HG02763 (cell line): Measurements from ENCODE around the gene ANTKMT.
"Not testable (repeated sequence)": the region's sequence is repeated elsewhere in the genome, so short reads cannot be mapped to it uniquely, and the experiment has no call there.

ENCODE experiments used
- ATAC-seq: cut with Tn5 transposase; IDR thresholded peaks from one replicate; pipeline ENCODE4 v1.9.1; 2021; ENCODE audit warnings: mild to moderate bottlenecking, moderate library complexity; ENCODE audit not compliant: unreplicated experiment

Gene ANTKMT

GRCh38 chr16:712740-713250 lies 8.2 kb upstream of the ANTKMT start:
- not testable (repeated sequence) for ATAC-seq

DNA sequence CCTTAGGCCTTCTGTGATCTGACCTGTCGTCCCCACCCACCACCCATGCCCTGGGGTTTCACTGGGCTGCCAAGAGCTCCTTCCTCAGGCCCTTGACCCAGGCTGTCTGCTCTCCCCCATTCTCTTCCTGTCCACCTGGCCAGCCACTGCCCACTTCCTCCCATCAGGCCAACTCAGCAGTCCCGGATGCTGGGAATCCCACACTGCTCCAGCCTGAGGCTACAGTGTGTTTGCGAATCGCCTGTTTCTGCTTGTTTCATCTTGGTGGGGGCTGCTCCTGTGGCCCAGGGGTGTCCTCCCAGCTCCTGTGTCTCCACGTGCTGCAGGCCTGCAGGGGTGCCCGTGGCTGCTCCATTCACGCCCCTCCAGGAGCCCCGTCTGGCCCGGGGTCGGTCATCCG lies 6.9 kb upstream of the ANTKMT start:
- no peak for ATAC-seq

- peak; percentile 68 for ATAC-seq
Observed at GRCh38 chr16:714558-715476, 6.1 kb upstream of the ANTKMT start, which contains the start of gene METRN. TSS of gene METRN (plus strand) at chr16:715118. CDS start at chr16:715290, 172 bp downstream.

- ATAC-seq = peak; percentile 11
Observed at GRCh38 chr16:715477-716199, 5.3 kb upstream of the ANTKMT start.

GRCh38 chr16:716200-716568 lies 4.8 kb upstream of the ANTKMT start:
- no peak for ATAC-seq

- ATAC-seq = no peak
Observed at GRCh38 chr16:716768-717325, 4.1 kb upstream of the ANTKMT start.

- ATAC-seq = no peak
Observed at GRCh38 chr16:717450-718245, 3.3 kb upstream of the ANTKMT start.

- ATAC-seq = no peak
Observed at GRCh38 chr16:718389-718788, 2.6 kb upstream of the ANTKMT start.

DNA sequence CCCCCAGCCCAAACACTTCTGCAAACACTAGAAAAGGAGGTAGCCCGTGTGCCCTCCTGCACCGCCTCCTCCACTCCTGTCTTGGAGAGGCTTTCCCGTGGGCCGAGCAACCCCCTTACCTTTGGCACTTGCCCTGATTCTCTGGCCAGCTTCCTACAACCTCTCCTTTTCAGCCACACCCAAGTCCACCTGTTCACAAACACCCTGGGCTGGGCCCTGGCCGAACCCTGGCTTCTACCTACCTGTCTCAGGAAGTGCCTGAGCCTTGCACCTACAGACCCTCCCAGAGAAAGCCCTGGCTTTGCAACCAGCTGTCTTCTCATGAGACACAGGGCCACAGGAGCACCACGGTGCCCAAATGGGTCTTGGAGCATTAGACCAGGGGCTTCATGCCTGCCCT lies 2.0 kb upstream of the ANTKMT start:
- no peak for ATAC-seq

DNA sequence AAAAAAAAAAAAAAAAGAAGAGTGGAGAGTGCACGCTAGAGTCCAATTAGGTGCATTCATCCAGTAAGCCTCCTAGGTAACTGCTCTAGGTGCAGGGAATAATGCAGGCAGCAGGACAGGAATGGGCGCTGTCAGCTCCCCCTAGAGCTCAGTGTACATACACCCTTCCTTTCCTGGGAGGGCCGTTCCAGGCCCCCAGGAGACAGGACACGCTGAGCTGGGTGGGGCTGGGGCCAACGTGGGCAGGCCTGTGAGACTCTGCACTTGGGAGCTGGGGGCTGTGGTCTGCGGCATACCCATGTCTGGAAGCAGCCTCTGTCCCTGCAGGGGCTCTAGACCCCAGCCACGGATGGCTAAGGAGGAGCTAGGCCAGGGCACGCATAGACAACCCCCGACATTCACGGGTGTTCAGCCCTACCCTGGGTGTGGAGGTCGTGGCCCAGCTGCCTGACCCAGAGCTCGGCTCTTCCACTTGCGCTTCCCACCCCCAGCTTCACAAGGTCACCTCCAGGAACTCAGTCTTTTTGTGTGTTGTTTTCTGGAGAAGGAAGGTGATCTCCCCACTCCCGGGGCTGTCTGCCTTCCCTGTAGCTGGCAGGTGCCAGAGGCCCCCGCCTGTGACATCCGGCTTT lies 1.0 kb upstream of the ANTKMT start:
- ATAC-seq = no peak

- peak; percentile 17 for ATAC-seq
Observed at GRCh38 chr16:720447-720989, 428 bp upstream of the ANTKMT start.

GRCh38 chr16:721765-722540 lies 1.0 kb downstream of the ANTKMT start:
- no peak for ATAC-seq

DNA sequence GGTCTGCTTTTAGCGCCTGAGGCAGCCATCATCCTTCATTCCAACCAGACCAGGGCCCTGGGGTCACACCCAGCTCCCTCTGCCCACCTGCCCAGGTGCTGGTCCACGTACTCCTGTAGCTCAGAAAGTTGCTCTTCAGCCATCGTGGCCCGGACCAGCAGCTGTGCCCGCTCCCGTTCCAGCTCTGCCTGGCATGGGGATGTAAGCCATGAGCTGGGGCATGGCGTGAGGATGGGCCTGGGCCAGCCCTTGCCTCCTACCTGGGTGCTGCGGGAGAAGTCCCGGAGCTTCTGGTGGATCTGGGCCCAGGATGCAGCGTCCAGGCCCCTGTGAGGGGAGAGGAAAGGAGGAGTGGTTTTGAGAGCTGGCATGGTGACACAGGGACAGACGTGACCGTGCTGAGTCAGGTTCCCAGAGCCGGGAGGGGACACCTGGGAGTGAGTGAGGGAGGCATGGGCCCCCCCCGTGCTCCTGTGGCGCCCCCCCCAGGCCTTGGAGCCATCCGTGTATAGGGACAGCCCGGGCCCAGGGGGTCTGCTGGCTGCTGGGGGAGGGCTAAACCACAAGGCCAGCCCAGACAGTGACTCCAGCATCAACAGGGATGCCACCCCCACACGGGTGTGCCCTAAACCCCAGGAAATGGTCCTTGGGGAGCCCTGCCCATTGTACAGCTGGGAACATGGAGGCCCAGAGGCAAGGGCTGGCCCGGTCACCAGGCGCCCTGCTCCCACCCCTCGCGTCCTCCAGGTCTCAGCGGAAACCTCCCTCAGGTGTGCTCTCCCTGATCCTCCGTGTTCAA lies 2.1 kb downstream of the ANTKMT start:
- no peak for ATAC-seq

- ATAC-seq = no peak
Observed at GRCh38 chr16:723695-724094, 2.7 kb downstream of the ANTKMT start.

DNA sequence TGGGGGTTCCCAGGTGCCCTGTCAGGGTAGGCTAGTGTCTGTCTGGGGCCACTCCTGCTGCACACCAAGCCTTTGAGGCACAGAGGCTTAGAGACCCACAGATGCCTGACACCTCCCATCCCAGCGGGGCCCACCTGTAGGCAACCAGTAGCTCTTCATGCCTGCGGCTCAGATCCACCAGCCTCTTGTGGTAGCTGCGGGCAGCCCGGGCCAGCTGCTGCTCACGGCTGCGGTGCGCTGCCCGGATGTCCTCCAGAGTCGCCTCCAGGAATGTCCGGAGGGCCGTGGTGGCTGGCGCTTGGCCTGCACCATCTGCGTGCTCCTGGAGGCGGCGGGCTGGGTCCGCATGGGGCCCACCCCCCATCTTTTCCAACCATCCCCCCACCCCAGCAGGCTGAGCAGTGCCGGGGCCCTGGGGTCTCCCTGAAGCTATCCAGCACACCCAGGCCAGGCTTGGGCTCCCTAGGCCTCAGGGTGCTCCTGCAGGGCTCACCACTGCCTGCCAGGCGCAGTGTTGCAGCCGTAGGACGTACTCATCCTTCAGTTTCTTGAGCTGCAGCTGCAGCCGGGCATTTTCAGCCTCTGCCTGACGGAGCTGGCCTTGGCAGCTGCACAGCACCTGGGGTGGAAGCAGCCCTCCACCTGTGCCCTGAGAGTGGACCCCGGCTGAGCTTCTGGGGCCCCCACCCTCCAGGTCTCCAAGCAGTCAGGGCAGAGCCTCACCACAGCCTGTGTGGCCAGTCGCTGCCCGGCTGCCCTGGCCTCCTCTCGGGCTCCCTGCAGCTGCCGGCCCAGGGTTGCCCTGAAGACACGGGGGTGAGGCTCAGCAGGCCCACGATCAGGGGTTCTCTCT lies 3.5 kb downstream of the ANTKMT start:
- ATAC-seq = no peak

DNA sequence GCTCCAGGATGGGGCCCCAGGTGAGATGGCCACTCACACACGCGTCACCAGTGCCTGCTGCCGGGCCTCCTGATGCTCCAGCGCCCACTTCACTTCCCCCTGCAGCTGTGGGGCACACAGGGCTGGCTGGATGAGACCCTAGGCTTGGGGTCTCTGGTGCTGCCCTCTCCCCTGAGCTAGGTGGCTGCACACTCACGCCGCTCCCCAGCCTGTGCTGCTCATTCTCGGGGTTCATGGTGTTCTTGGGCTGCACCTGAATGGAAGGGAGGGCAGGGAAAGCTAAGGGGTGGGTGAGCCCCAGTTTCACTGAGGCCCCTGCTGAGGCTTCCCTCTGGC lies 4.1 kb downstream of the ANTKMT start:
- no peak for ATAC-seq

GRCh38 chr16:725463-726187 lies 4.7 kb downstream of the ANTKMT start:
- no peak for ATAC-seq
